CD4-positive, alpha-beta T cell (primary cell): ENCODE data around the gene GUK1. TPM values are rescaled to one million over a fixed set of nuclear protein-coding genes. Genes with fewer than 3 reads are reported as not detected.

Experiments used
- ATAC-seq: fragments of 200-7000 bp; cut with Tn5 transposase; one replicate; pipeline ENCODE4 v1.10.0; 2022; ENCODE audit warnings: mild to moderate bottlenecking; ENCODE audit not compliant: poor library complexity
- CTCF ChIA-PET: fragments of 350-600 bp; sonication (Branson Sonifier 250); formaldehyde crosslinking; loops from one replicate; lab custom pipeline; 2021; ENCODE audit warnings: antibody characterized with exemption, inconsistent platforms; lab: Charles Lee
- POLR2A ChIA-PET: fragments of 350-600 bp; sonication (Branson Sonifier 250); formaldehyde crosslinking; loops from one replicate; lab custom pipeline; 2021; ENCODE audit warnings: antibody characterized with exemption, inconsistent platforms; lab: Charles Lee
- DNase-seq, 14 experiments: peaks; one replicate each; pipeline ENCODE4 v3.0.0-alpha.2; 2013 to 2020; ENCODE audit warnings: mixed read lengths in 2 of 14
- H3K27ac ChIP-seq, 2 donors: one replicate each; pipeline versions ENCODE4 v1.5.1 to v1.7.0; 2013; ENCODE audit warnings: low read length in 2 of 2, low read depth in 1 of 2, mild to moderate bottlenecking in 1 of 2
- H3K27me3 ChIP-seq, 2 experiments: 1 replicate in 1 of 2; 2 replicates in 1 of 2; pipeline versions ENCODE4 v1.6.1 to v1.7.0; 2013; ENCODE audit warnings: low read length in 2 of 2, control low read depth in 1 of 2, mild to moderate bottlenecking in 1 of 2, moderate library complexity in 1 of 2; ENCODE audit not compliant: insufficient read depth in 2 of 2, control insufficient read depth in 1 of 2
- H3K36me3 ChIP-seq: one replicate; pipeline ENCODE4 v1.6.1; 2013; ENCODE audit warnings: low read length, control low read depth; ENCODE audit not compliant: insufficient read depth
- H3K4me1 ChIP-seq: one replicate; pipeline ENCODE4 v1.6.1; 2013; ENCODE audit warnings: low read length, control low read depth; ENCODE audit not compliant: insufficient read depth
- H3K4me3 ChIP-seq: one replicate; pipeline ENCODE4 v1.5.1; 2013; ENCODE audit warnings: mild to moderate bottlenecking, low read length, moderate library complexity
- H3K9me3 ChIP-seq, 2 experiments: 1 replicate in 1 of 2; 2 replicates in 1 of 2; pipeline versions ENCODE4 v1.6.1 to v1.7.0; 2013; ENCODE audit warnings: low read length in 2 of 2, mild to moderate bottlenecking in 2 of 2, control low read depth in 1 of 2, moderate library complexity in 1 of 2; ENCODE audit not compliant: control insufficient read depth in 1 of 2, insufficient read depth in 1 of 2
- H3K27ac Mint-ChIP-seq: one replicate; pipeline ENCODE4 v1.8.0; 2020; ENCODE audit warnings: mixed read lengths
- H3K27me3 Mint-ChIP-seq: one replicate; pipeline ENCODE4 v1.8.0; 2021; ENCODE audit warnings: mixed read lengths
- H3K36me3 Mint-ChIP-seq: one replicate; pipeline ENCODE4 v1.8.0; 2021; ENCODE audit warnings: low read depth, mixed read lengths
- H3K4me1 Mint-ChIP-seq: one replicate; pipeline ENCODE4 v1.8.0; 2021; ENCODE audit warnings: low read depth, mixed read lengths
- H3K4me3 Mint-ChIP-seq: one replicate; pipeline ENCODE4 v1.8.0; 2020; ENCODE audit warnings: mild to moderate bottlenecking, mixed read lengths
- H3K9me3 Mint-ChIP-seq: one replicate; pipeline ENCODE4 v1.8.0; 2020; ENCODE audit warnings: mixed read lengths
- intact Hi-C, 2 experiments: fragments of 100-400 bp; cut with DNase I in 1 of 2; cut with micrococcal nuclease in 1 of 2; formaldehyde crosslinking; loops; one replicate each; pipeline versions ENCODE4 v1.15.1 to v1.9.0; 2023 to 2025; cut with DNase I, micrococcal nuclease
- total RNA-seq, 174 experiments: library from RNA in 2 of 174; stranded (reverse) in 2 of 174; gene quantifications; one replicate each; pipeline ENCODE4 v1.2.3 and lab custom pipeline; 2021 to 2026
- TF ChIP-seq, protein P1 (sequence below): fragments of 200-600 bp; IDR thresholded peaks from one replicate; pipeline ENCODE4 v1.8.0; 2022; ENCODE audit warnings: antibody characterized with exemption, mild to moderate bottlenecking

Gene GUK1
- total RNA-seq, 2 experiments from 2014 or later, result 373 to 378 TPM

GRCh38 chr1:228107636-228108035 lies 32.4 kb upstream of the GUK1 start:
- peak overlapping the region; percentile 93 for H3K27ac Mint-ChIP-seq
- CTCF ChIA-PET, result no interaction called here

DNA sequence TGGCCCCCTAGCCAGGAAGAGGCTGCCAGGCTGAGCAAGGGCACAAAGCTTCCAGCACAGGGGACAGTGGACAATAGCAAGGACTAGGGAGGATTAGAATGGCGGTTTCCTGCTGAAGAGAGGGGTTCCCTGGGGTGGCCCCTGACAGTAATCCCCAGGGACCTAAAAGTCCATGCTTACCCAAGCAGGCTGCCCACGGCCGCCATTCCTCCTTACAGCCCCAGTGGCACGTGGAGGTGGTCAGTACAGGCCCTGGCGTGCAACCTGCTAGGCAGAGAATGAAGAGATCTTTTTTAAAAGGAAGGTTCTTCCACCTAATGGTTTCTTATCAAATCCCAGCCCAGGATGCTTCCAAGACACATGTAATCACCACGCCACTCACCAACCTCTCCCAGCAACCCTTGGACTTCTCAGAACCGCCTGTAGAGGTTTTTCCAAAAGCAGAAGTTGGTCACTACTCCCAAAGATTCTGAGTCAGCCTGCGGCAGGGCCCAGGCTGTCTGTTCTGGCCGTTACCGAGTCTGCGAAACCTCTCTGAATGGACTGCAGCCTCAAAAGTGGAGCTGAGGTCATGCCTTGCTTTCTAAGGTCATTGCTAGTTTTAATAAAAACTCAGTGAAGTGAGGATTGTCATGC lies 31.9 kb upstream of the GUK1 start:
- intact Hi-C loops, result loop anchor here (2.0 to 10.0 kb wide), 6 partner anchors 23 to 373 kb away; partner anchors contain the start of genes ARF1 (in 1 of the 2), GUK1 (in 1 of the 2), JMJD4 (in 1 of the 2) and SNAP47 (in 1 of the 2)
- ATAC-seq, result no peak
- peak overlapping the region; percentile 93 for H3K27ac Mint-ChIP-seq
- POLR2A ChIA-PET, result interaction anchor here (2.8 kb wide), 1 partner anchor 25 kb away, joined by 22 read pairs; the partner anchor contains the start of gene ARF1
- H3K36me3 Mint-ChIP-seq, result peaks cover 23% of the 10 kb centered on the region
- Histone ChIP-seq H3K27ac (peak overlapping the region; percentile 84 to 90), H3K9me3 (no peaks in the 10 kb centered on the region), H3K4me1 (peaks cover 38% of the 10 kb centered on the region), H3K36me3 (peaks cover 23% of the 10 kb centered on the region), H3K27me3 (no peaks in the 10 kb centered on the region), H3K4me3 (peak overlapping the region; percentile 99)
- peak in 2 of 14 experiments; percentile 42 to 53 for DNase-seq
- peaks cover 38% of the 10 kb centered on the region for H3K4me1 Mint-ChIP-seq
- H3K4me3 Mint-ChIP-seq, result peak overlapping the region; percentile 92
- TF ChIP-seq, protein P1, sequence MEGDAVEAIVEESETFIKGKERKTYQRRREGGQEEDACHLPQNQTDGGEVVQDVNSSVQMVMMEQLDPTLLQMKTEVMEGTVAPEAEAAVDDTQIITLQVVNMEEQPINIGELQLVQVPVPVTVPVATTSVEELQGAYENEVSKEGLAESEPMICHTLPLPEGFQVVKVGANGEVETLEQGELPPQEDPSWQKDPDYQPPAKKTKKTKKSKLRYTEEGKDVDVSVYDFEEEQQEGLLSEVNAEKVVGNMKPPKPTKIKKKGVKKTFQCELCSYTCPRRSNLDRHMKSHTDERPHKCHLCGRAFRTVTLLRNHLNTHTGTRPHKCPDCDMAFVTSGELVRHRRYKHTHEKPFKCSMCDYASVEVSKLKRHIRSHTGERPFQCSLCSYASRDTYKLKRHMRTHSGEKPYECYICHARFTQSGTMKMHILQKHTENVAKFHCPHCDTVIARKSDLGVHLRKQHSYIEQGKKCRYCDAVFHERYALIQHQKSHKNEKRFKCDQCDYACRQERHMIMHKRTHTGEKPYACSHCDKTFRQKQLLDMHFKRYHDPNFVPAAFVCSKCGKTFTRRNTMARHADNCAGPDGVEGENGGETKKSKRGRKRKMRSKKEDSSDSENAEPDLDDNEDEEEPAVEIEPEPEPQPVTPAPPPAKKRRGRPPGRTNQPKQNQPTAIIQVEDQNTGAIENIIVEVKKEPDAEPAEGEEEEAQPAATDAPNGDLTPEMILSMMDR, result no peak
- H3K9me3 Mint-ChIP-seq, result no peaks in the 10 kb centered on the region
- no peaks in the 10 kb centered on the region for H3K27me3 Mint-ChIP-seq
- CTCF ChIA-PET, result no interaction called here

More at GRCh38 chr1:228107636-228108035, 32.4 kb upstream of the GUK1 start:
- peaks cover 39% of the 10 kb centered on the region for H3K4me1 Mint-ChIP-seq
- H3K4me1 ChIP-seq, result peaks cover 38% of the 10 kb centered on the region
- no peak overlapping the region for H3K27ac ChIP-seq
- H3K4me3 Mint-ChIP-seq, result peak overlapping the region; percentile 92
- no peaks in the 10 kb centered on the region for H3K27me3 Mint-ChIP-seq
- H3K27me3 ChIP-seq, result no peaks in the 10 kb centered on the region
- no peaks in the 10 kb centered on the region for H3K9me3 ChIP-seq
- DNase-seq (peak in 1 of 14 experiments; percentile 40), ATAC-seq (no peak)
- TF ChIP-seq, protein P1, result no peak
- peaks cover 25% of the 10 kb centered on the region for H3K36me3 Mint-ChIP-seq
- intact Hi-C loops, result loop anchor here (2.0 to 10.0 kb wide), 6 partner anchors 23 to 373 kb away; partner anchors contain the start of genes ARF1 (in 1 of the 2), GUK1 (in 1 of the 2), JMJD4 (in 1 of the 2) and SNAP47 (in 1 of the 2)
- no peaks in the 10 kb centered on the region for H3K9me3 Mint-ChIP-seq
- POLR2A ChIA-PET, result no interaction called here
- no peak overlapping the region for H3K4me3 ChIP-seq
- H3K36me3 ChIP-seq, result peaks cover 23% of the 10 kb centered on the region

DNA sequence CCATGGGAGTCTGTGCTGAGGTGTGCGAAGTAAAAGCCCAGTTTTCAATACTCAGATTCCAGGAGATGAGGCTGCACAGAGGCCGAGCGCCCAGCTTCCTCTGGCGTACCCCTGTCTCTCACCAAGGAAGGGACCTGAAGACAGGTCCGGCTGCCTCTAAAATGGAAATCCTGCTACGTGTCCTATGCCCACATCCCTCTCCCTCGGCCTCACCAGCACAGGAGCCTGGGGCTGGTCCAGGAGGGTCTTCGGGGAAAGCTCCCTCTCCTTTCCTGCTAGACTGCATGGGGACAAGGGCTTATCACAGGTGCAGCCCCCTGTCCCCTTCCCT lies 31.4 kb upstream of the GUK1 start:
- Histone ChIP-seq H3K27ac (peak overlapping the region; percentile 84 to 90), H3K27me3 (no peaks in the 10 kb centered on the region), H3K4me1 (peaks cover 33% of the 10 kb centered on the region), H3K4me3 (peak overlapping the region; percentile 99), H3K36me3 (peaks cover 23% of the 10 kb centered on the region), H3K9me3 (no peaks in the 10 kb centered on the region)
- Mint-ChIP-seq H3K27me3 (no peaks in the 10 kb centered on the region), H3K9me3 (no peaks in the 10 kb centered on the region), H3K4me1 (peaks cover 32% of the 10 kb centered on the region), H3K36me3 (peaks cover 19% of the 10 kb centered on the region), H3K27ac (peak overlapping the region; percentile 93), H3K4me3 (peak overlapping the region; percentile 92)
- POLR2A ChIA-PET, result interaction anchor here (1.8 to 2.8 kb wide), 2 partner anchors 22 to 26 kb away, joined by 8 to 22 read pairs; partner anchors contain the start of gene ARF1
- ATAC-seq, result no peak
- TF ChIP-seq, protein P1, result no peak
- intact Hi-C loops, result loop anchor here (1.0 to 10.0 kb wide), 9 partner anchors 22 to 374 kb away; partner anchors contain the start of genes ARF1 (in 1 of the 2), GUK1 (in 1 of the 2), JMJD4 (in 1 of the 2) and SNAP47 (in 1 of the 2)
- DNase-seq, result no peak
- CTCF ChIA-PET, result no interaction called here
